NCI-H128 (cell line): ENCODE data around the gene DDX56.
"Not testable (repeated sequence)": the region's sequence is repeated elsewhere in the genome, so short reads cannot be mapped to it uniquely, and the experiment has no call there.

ENCODE experiments used
- DNase-seq: peaks from one replicate; lab custom pipeline; 2025; ENCODE audit not compliant: unreplicated experiment; lab: John Stamatoyannopoulos, UW

Gene DDX56

GRCh38 chr7:44597181-44597580, 23.5 kb upstream of the DDX56 start:
- DNase-seq = not testable (repeated sequence)

- no peak for DNase-seq
Observed at GRCh38 chr7:44595934-44596635, 22.4 kb upstream of the DDX56 start.

DNA sequence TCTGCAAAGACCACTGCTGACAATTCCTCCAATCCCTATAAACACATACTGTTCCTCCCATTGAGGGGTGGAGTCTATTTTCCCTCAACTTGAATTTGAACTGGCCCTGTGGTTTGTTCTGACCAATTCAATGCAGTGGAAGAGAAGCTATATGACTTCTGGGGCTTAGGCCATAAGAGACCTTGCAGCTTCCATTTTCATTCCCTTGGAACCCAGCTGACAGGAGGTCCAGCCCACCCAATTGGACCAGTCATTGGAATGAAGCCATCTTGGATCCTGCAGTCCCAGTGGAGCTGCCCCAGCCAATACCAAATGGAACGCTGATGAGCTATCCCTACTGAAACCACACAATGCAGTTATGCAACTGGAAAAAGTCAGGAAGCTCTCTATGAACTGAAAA, 17.2 kb upstream of the DDX56 start:
- no peak for DNase-seq

- DNase-seq = peak; percentile 39
Observed at GRCh38 chr7:44587843-44588711, 14.4 kb upstream of the DDX56 start.

DNA sequence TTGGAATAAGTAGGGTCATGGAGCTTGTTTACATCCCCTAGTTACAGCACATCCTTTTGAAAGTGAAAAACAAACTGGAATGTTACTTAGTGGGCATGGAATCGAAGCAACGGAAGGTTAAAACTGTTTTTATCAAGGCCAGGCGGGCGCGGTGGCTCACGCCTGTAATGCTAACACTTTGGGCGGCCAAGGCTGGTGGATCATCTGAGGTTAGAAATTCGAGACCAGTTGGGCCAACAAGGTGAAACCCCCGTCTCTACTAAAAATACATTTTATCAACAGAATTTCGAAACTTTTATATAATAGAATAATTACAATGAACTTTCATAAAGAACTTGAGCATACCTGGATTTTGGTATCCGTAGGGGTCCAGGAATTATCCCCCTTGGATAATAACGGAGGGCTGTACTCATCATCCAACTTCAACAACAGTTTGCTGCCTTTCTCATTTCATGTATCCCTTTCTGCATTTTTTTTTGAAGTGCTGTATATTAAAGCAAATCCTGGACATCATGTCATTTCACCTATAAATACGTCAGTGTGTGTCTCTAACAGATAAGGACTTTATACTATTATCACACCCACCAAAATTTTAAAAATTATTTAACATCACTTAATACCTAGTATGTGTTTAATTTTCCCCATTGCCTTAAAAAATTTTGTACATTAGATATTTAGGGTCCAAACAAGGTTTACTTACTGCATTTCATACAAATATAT, 9.6 kb upstream of the DDX56 start:
- no peak for DNase-seq

DNA sequence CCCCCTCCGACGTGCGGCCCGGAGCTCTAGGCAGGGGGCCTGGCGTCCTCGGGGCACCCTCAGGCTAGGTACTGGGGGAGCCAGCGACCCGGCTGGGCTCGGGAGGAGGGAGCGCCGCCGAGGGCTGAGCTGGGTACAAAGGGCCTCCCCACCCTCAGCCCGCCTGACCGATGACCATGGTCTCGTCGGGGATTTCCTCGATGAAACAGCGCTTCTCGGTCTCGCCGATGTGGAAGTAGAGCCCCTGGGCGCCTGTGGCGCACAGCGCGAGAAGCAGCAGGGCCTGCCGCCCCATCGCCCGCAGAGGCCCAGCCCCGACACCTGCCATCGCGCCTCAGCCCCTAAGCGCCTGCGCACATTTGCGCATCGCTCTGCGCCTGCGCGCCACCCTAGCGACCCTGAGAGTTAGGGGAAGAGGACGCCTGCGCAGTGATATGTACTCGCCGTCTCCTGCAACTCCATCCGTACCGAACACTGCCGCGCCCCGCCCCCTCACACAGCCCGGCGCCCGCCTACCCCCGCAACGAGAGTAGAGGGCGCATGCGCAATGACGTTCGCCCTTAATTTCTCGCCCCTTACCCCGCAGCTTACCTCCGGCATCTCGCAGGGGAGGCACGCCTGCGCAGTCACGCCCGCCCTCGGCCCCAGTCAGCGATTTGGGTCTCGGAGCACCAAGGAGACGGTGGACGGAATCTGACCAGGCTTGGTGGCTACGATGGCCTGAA, 8.3 kb upstream of the DDX56 start, which contains the start of gene TMED4:
TMED4 (minus strand) TSS at position 353 of the 725 bp plus-strand sequence; CDS start at position 328, 25 bp downstream.
- DNase-seq = peak; percentile 97

GRCh38 chr7:44580945-44581878, 7.5 kb upstream of the DDX56 start:
- no peak for DNase-seq

GRCh38 chr7:44576228-44576627, 2.5 kb upstream of the DDX56 start:
- DNase-seq = no peak

DNA sequence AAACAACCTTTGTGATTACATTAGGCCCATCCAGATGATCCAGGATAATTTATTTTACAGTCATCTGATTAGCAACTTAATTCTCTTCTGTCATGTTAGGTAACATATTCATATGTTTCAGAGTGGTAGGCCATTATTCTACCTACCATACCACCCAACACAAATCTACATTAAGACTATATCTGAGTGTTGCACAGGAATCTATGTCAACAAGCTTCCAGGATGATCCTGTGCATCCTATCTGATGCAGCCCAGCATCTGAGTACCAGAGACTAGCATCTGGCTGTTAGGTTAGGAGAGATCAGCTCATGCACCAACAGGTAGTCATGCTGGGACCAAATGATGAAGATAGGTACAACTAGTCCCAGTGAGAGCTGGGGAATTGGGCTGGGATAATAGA, 1.3 kb upstream of the DDX56 start:
- DNase-seq = no peak

DNA sequence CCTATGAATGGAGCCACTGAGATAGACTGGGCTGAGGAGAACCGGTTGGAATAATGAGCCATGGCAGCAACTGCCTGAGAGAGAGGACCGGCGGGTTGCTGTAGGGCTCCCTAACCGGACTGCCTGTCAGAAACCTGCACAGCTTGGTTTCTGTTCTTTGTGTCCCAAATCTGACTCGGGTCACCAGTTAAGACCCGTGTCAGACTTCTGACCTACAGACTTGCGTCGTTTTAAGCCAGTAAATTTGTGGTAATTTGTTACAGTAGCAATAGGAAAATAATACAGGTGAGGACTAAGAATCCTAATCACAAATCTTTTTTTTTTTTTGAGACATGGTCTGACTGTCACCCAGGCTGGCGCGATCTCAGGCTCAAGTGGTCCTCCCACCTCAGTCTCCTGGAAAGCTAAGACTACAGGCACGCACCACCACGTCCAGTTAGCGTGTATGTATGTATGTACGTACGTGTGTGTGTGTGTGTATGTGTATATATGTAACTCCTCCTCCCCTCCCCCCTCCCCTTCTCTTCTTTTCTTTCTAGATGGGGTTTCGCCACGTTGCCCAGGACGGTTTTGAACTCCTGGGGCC, 672 bp upstream of the DDX56 start:
- DNase-seq = no peak

- no peak for DNase-seq
Observed at GRCh38 chr7:44572771-44573170, 937 bp downstream of the DDX56 start.

DNA sequence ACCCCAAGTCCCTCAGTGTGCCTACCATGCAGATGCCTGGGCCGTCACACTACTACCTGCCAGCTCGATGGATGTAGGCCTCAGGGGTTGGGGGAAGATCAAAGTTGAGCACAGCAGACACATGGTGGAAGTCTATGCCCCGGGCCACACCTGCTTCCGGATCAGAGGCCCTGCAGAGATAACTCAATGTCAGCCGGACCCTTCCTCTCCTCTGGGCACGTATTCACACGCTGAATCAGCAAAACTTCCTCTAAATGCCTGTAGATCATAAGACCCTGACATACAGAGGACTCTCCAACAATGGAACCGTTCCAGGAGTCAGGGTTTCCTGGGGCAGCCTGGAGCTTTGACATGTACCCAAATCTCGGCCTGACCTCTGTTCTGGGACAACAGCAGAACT, 3.7 kb downstream of the DDX56 start:
- no peak for DNase-seq

DNA sequence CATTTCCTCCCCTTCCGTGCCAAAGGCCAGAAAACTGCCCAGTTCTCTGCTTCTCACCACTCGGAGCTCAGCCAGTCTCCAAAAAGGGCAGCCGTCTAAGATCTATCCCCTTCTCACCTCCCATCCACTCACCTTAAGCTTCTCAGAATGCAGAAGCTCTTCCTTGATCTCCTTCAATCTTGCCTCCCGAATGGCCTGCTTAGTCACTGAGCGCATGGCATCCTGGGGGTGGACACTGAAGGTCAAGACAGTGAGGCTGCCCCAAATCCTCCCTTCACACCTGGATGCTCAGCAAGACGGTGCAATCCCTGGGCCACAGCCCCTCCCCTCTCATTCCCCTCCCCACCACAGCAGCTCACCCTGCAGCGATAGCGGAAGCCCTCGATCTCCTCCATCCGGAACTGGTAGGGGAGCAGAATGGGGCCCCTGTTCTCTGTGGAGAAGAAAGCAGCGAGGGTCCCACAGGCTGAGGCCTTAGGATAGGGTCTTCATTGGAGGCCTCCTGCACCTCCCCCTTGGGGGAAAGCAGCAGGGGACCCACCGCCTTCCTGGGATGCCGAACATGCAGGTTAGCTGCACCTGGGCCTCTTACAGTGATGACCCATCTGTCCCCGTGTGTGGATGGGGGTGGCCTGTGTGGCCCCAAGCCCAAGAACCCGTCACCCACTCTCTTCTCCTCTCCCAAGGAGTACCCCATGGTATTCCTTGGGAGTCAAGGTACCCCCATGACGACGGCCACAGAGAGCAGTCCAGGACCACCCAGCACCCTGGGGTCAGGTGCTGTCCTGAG, 4.7 kb downstream of the DDX56 start:
- no peak for DNase-seq

- DNase-seq = no peak
Observed at GRCh38 chr7:44567884-44568283, 5.8 kb downstream of the DDX56 start.

DNA sequence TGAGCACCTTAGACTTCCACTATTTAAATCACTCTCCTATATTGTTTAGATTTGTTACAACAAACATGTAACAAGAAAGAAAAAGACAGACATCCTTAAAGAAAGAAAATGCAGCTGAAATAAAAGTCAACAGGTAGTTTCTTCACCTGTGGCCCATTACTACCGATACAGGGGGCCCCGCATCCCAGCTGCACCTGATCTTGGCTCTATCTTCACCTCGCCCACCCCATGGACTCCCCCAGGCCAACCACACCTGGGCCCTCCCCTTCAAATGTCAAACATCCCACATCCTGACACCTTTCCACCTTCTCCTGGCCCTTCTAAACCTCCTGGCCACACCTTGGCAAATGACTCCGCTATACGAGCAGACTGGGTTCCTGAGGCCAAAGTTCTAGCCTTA, 7.0 kb downstream of the DDX56 start:
- no peak for DNase-seq

- DNase-seq = no peak
Observed at GRCh38 chr7:44565795-44566559, 7.7 kb downstream of the DDX56 start.

- peak; percentile 4 for DNase-seq
Observed at GRCh38 chr7:44565097-44565794, 8.5 kb downstream of the DDX56 start.
